Sigmoid colon (tissue), 4 donors: ENCODE measurements around the gene SLC8A2.

Experiments
- CTCF ChIP-seq, 4 experiments: fragments of 450-650 bp in 3 of 4; fragments of 200-600 bp in 1 of 4; IDR thresholded peaks; one replicate each; pipeline ENCODE4 v1.5.1; 2016 to 2019; ENCODE audit warnings: antibody characterized with exemption in 4 of 4, mild to moderate bottlenecking in 3 of 4, moderate library complexity in 2 of 4
- POLR2A ChIP-seq, 2 donors: fragments of 450-650 bp; IDR thresholded peaks; one replicate each; pipeline ENCODE4 v1.6.1; 2016; ENCODE audit warnings: antibody characterized with exemption in 2 of 2, mild to moderate bottlenecking in 2 of 2, moderate library complexity in 2 of 2
- POLR2AphosphoS5 ChIP-seq, 4 donors: sonication (generic); formaldehyde crosslinking; IDR thresholded peaks; one replicate each; pipeline ENCODE4 v1.6.1; 2017; ENCODE audit warnings: antibody characterized with exemption in 4 of 4

- TF ChIP-seq CTCF (IDR thresholded peaks at IDR 0.05) (no peak), POLR2A (IDR thresholded peaks at IDR 0.05) (no peak), POLR2AphosphoS5 (IDR thresholded peaks at IDR 0.05) (no peak)
These were observed 27.3 kb downstream of the SLC8A2 start for GRCh38 chr19:47444388-47444821.
